Measurements from ENCODE around the gene LCN12.

The LCN12 gene

DNA sequence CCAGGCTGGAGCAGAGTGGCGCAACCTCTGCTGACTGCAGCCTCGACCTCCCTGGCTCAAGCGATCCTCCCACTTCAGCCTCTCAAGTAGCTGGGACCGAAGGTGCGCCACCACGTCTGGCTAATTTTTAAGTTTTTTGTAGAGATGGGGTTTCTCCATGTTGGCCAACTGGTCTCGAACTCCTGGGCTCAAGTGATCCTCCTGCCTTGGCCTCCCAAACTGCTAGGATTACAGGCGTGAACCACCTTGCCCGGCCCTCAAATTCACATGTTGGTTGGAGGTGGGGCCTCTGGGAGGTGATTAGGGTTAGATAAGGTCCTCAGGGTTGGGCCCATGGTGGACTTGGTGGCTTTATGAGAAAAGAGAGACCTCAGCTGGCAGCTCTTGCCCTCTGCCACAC lies 10.1 kb downstream of the LCN12 start:
- H3K4me3 ChIP-seq (ENCODE audit: control insufficient read depth, low read depth, low read length), result no peak overlapping the region
- TF ChIP-seq, protein P1, sequence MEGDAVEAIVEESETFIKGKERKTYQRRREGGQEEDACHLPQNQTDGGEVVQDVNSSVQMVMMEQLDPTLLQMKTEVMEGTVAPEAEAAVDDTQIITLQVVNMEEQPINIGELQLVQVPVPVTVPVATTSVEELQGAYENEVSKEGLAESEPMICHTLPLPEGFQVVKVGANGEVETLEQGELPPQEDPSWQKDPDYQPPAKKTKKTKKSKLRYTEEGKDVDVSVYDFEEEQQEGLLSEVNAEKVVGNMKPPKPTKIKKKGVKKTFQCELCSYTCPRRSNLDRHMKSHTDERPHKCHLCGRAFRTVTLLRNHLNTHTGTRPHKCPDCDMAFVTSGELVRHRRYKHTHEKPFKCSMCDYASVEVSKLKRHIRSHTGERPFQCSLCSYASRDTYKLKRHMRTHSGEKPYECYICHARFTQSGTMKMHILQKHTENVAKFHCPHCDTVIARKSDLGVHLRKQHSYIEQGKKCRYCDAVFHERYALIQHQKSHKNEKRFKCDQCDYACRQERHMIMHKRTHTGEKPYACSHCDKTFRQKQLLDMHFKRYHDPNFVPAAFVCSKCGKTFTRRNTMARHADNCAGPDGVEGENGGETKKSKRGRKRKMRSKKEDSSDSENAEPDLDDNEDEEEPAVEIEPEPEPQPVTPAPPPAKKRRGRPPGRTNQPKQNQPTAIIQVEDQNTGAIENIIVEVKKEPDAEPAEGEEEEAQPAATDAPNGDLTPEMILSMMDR (IDR thresholded peaks at IDR 0.05; ENCODE audit: control insufficient read depth, insufficient read depth, low read depth, low read length, missing control alignments), result no peak
- no peak for DNase-seq (ENCODE audit: low read depth)

DNA sequence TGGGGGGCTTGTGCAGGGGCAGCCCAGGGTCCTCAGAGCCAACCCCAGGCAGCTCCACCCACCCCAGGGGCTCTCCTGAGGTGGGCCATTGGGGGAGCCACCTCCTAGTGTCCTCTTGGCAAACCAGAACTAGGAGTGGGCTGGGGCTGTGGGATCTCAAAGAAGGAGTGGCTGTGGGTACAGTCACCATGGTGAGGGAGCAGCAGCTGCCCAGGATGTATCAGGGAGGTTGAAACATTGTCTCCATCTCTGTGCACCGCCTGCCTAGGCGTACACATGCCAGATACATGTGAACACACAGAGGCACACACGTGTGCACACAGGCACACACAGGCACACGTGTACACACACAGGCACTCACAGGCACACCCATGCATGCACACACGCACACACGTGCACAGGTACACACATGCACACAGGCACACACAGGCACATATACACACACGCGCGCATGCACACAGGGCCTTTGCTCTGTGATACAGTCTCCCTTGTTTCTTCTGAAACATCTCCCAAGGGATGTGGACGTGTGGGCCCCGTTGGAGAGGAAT lies 10.7 kb downstream of the LCN12 start:
- no peak overlapping the region for H3K4me3 ChIP-seq (ENCODE audit: control insufficient read depth, low read depth, low read length)
- TF ChIP-seq, protein P1 (IDR thresholded peaks at IDR 0.05; ENCODE audit: control insufficient read depth, insufficient read depth, low read depth, low read length, missing control alignments), result no peak
- no peak for DNase-seq (ENCODE audit: low read depth)

DNA sequence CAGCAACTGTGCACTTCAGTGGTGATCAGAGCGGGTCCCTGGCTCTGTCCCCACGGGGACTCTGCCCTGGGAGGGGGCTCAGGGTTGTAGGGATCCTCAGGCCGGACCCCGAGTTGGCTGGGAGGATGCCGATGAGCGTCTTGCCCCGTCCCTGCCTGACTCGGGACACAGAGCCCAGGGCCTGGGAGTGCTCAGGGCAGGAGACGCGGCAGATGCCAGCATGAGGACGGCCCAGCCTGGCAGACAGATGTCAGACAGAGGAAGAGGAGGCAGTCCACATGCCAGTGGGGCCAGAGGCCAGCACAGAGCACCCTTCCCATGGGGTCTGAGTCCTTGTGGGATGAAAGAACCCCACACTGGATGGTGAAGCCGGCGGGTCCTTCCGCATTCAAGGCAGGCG lies 11.3 kb downstream of the LCN12 start:
- TF ChIP-seq, protein P1 (IDR thresholded peaks at IDR 0.05; ENCODE audit: control insufficient read depth, insufficient read depth, low read depth, low read length, missing control alignments), result no peak
- DNase-seq (ENCODE audit: low read depth), result no peak
- no peak overlapping the region for H3K4me3 ChIP-seq (ENCODE audit: control insufficient read depth, low read depth, low read length)

DNA sequence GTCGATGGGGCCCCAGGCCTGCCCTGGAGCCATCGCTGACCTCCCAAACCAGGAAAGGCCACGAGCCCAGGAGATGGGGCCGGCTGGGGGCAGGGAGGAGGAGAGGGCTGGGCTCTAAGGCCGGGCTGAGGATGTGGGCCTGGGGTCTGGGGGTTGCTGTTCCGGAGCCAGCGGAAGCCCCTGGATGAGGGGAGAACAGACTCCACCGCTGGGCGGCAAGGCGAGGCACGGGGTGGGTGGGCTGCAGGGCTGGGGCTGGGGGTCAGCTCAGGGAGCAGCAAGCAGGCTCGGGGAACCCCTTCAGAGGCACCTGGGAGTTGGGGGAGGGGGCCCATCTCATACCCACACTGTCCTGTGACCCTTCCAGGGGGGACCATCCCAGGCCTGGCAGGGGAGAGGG lies 11.7 kb downstream of the LCN12 start:
- no peak for DNase-seq (ENCODE audit: low read depth)
- TF ChIP-seq, protein P1 (IDR thresholded peaks at IDR 0.05; ENCODE audit: control insufficient read depth, insufficient read depth, low read depth, low read length, missing control alignments), result no peak
- no peak overlapping the region for H3K4me3 ChIP-seq (ENCODE audit: control insufficient read depth, low read depth, low read length)

DNA sequence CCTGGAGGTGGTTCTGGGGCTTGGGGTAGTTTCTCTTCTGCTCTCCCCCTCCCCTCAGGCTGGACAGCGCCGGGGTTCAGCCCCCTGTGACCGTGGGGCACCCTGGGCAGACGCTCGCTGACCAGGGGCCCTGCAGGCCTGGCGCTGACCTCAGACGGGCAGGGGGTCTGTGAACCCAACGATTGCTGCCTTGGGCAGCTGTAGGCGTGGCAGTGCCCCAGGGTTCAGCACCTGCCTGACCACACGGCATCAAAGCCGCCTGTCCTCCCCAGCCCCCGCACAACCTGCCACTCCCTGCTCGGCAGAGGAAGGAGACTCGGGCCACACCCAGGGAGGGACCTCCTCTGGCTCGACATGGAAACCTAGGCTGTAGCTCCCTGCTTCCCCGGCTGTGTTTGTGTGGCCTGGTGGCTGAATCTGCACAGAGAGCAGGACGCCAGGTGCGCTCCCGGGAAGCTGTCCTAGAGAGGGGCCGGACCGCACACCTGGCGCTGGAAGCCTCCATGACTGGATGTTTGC lies 12.2 kb downstream of the LCN12 start:
- H3K4me3 ChIP-seq (ENCODE audit: control insufficient read depth, low read depth, low read length), result no peak overlapping the region
- no peak for DNase-seq (ENCODE audit: low read depth)
- TF ChIP-seq, protein P1 (IDR thresholded peaks at IDR 0.05; ENCODE audit: control insufficient read depth, insufficient read depth, low read depth, low read length, missing control alignments), result no peak

DNA sequence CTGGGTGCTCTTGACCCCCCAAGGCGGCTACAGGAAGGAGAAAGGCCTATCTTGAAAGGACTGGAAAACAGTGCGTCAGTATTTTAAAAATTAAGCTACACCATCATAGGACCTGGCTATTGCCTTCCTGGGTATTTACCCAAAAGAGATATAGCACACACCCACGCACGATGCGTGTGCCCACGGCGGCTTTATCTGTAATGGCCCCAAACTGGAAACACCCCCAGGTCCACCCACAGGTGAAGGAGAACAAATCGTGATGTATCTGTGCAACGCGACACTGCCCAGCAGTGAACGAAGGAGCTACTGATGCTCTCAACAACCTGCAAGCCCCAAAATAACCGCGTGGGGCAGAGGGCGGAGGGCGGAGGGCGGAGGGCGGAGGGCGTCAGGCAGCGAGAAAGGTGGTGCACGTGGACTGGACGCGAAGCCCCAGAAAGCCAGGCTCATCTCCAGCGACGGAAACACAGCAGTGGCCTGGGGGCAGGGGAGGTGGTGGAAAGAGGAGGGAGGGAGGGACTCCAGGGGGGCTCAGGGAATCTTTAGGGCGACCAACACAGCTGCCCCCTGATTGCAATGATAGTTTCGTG lies 12.9 kb downstream of the LCN12 start:
- DNase-seq (ENCODE audit: low read depth), result no peak
- no peak overlapping the region for H3K4me3 ChIP-seq (ENCODE audit: control insufficient read depth, low read depth, low read length)
- TF ChIP-seq, protein P1 (IDR thresholded peaks at IDR 0.05; ENCODE audit: control insufficient read depth, insufficient read depth, low read depth, low read length, missing control alignments), result no peak
